COLO829 (cell line): Measurements from ENCODE around the gene ADPRM.
"Not testable (repeated sequence)": the region's sequence is repeated elsewhere in the genome, so short reads cannot be mapped to it uniquely, and the experiment has no call there.

Experiments used
- DNase-seq: peaks from one replicate; pipeline ENCODE4 v3.0.0; 2012; ENCODE audit warnings: low spot score

ADPRM gene

DNA sequence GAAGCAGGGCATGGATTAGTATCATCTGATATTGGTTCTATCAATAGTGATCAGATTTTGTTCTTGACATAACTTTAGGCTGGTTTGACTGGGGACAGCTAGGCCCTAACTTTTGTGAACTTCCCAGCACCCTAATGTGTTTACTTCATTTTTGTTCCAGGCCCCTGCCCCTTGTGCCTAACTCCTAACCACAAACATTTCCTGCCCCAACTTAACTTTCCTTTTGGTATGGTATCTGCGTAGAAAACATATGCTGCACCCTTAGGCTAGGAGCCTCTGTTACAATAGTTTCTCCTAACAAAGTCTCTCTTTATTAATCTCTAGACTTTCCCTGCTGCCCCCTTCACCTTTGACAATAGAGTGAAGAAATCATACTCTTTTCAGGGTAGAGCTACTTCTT lies 2.5 kb downstream of the ADPRM start:
- no peak for DNase-seq

GRCh38 chr17:10702574-10702973 lies 5.2 kb downstream of the ADPRM start:
- no peak for DNase-seq

DNA sequence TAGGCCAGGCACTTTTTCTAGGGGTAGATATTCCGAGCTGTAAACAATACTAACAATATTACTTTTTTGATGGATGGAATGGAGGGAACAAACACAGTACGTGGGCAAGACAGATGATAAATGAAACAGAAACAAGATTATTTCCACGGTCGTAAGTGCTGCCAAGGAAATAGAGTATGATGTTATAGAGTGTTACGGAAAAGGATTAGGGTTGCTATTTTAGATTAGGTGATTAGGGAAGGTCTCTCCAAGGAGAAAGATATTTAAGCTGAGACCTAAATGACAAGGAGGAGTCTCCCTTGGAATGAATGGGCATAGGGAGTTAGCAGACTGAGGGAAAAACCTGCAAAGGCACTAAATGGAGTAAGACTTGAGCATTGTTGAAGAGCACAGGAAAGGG lies 8.3 kb downstream of the ADPRM start:
- no peak for DNase-seq

GRCh38 chr17:10713318-10713717 lies 15.9 kb downstream of the ADPRM start:
- DNase-seq: no peak

DNA sequence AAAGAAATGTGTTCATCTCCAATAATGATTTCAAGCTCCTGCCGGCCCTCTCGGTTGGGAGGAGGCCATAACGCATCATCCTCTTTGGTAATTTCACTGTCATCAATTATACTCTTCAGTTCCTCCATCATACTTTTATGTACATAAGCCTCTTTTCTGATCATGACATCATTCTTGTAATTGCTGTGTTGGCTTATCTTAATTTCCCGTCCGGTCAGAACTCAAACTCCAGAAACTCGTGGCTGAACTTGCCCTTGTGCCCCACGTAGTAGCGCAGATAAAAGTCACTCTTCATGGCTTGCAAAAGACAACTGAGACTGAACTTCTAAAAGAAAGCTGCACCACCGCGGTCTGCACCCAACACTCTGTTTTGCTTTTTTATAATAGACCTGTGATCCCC lies 18.8 kb downstream of the ADPRM start:
- no peak for DNase-seq

DNA sequence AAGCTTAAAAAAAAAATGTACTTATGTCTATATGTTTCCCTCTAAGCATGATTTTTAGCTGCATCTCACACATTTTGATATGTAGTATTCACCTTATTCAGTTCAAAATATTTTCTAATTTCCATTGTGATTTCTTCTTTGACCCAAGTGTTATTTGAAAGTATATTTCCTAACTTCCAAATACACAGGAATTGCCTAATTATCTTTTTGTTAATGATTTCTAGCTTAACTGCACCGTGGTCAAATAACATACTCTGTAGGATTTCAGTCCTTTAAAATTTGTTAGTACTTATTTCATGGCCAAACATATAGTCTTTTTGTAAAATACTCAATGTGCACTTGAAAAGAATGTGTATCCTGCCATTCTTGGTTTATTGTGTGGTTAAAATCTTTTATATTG lies 21.2 kb downstream of the ADPRM start:
- no peak for DNase-seq

- no peak for DNase-seq
Measured at GRCh38 chr17:10724546-10725195, 27.3 kb downstream of the ADPRM start.

- no peak for DNase-seq
Measured at GRCh38 chr17:10725262-10725661, 27.9 kb downstream of the ADPRM start.

DNA sequence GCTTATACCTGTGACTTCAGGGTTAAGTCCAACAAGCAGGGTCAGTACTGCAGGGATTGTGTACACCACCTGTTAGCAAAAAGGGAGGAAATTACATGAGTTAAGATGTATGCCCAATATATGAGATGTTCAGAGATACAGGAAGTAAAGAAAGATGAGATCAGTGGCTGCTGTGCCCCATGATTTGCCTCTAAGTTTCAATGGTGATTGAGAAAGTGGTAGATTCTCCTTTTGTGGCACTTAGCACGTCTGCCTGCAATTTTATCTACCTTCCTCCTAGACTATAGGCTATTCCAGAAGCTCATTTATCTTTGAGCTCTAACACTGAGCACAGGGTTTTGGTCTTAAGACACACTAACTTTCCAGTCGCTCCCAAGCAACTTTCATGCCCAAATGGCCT lies 28.8 kb downstream of the ADPRM start:
- no peak for DNase-seq

DNA sequence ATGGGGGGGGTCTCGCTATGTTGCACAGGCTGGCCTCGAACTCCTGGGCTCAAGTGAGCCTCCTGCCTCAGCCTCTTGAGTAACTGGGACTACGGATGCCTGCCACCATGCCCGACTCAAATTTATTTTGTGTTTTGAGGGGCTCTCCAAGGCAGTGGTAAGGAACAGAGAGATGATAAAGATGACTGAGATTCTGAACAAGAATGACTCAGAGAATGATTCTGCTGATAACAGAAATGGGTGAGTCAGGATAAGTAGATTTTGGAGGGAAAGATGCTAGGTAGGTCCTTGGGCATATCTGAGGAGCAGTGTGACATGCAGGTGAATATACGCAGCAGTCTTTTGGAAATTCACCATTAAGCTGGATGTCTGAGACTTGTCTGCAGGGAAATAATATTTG lies 29.8 kb downstream of the ADPRM start:
- no peak for DNase-seq

DNA sequence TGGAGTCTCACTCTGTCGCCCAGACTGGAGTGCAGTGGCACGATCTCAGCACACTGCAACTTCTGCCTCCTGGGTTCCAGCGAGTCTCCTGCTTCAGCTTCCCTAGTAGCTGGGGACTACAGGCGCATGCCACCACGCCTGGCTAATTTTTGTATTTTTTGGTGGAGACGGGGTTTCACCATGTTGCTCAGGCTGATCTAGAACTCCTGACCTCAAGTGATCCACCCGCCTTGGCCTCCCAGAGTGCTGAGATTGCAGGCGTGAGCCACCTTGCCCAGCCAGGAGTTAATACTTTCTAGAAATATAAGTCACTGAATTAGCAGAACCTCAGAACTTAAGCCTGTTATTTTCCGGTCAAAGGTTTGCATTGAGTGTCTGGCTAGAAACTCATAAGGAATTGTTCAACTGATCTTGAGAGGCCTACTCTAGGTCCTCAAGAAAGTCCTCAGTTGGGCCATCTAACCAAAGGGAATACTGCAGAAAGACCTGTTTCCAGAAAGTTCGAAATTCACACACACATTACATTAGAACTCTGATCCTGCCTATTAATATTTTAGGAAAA lies 31.0 kb downstream of the ADPRM start:
- no peak for DNase-seq

DNA sequence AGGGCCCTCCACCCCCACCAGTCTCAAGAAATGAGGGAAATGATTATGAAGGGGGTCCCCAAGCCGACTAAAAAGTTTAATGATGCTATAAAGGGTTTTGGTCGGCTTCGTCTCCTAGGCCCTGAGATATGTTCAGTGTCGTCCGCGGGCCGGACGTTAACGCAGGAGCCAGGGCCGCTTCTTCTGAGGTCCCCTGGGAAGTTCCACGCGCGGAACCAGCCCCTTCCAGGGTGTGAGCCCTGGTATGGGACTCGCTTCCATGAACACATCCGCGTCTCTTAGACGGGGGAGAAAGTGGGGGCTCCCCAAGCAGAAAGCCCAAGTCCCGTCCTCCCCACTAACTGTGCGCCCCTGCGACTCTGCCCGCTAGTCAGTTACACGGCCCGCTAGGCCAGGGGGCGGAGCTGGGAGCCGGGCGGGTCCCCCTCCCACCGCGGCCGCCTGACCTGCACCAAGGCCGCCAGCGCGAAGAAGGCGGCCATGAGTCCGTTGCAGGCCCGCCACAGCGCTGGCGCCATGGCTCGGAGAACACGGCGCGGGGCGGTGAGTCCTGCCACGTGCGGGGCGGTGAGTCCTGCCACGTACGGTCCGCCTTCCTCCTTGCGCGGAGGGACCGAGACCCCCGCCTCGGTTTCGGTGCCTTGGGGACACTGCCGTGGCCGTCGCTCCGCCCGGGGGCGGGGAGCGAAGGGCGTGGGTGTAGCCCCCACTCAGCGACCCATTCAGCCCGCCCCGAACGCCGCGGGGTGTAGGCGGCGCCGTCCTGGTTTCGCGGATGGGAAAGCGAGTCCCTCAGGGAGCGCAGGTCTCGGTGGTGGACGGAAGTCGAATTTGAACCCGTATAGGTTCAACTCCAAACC lies 32.2 kb downstream of the ADPRM start, which contains the start of gene TMEM220:
TMEM220 (minus strand) TSS at position 690 of the 860 bp plus-strand sequence; CDS start at position 518, 172 bp downstream.
- DNase-seq: no peak

- DNase-seq: not testable (repeated sequence)
Measured at GRCh38 chr17:10730247-10730646, 32.9 kb downstream of the ADPRM start.

DNA sequence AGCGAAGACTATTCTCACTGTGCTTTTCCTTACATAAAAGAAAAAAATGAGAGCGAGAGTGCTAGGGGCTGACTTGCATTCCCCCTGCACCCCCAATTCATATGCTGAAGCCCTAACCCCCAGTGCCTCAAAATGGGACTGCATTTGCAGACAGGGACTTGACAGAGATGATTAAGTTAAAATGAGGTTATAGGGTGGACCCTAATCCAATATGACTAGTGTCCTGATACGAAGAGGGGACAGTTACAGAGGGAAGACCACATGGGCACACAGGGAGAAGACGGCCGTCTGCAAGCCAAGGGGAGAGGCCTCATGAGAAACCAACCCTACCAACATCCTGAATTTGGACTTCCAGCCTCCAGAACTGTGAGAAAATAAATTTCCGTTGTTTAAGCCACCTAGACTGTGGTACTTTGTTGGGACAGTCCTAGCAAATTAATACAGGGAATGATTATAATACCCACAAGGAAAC lies 34.0 kb downstream of the ADPRM start:
- DNase-seq: no peak

DNA sequence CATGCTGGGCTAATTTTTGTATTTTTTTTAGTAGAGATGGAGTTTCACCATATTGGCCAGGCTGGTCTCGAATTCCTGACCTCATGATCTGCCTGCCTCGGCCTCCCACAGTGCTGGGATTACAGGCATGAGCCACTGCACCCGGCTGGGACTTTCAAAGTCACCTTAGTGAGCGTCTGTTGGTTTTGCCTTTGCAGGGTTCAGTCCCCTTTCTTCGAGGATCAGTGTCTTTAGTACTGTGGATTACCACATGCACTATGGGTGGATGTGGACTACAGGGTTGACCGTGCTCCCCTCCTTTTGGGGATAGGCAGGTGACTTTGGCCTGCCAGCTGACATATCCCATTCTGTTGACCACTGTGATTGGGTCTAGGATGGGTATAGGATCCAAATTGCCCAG lies 34.7 kb downstream of the ADPRM start:
- not testable (repeated sequence) for DNase-seq

GRCh38 chr17:10733666-10734065 lies 36.3 kb downstream of the ADPRM start:
- no peak for DNase-seq

DNA sequence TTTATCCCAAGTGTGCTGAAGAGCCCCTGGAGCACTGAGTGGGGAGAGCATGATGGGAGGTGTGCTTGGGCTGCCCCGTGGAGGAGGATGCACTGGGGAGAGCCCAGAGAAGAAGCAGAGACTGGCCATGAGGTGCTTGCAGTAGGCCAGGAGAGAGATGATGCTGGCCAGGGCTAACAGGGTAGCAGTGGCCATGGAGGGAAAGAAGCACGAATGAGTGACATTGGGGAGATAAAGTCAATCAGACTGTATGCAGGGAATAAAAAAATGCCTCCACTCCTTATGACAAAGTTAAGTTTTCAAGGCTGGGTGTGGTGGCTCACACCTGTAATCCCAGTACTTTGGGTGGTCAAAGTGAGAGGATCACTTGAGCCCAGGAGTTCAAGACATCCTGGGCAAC lies 37.9 kb downstream of the ADPRM start:
- no peak for DNase-seq

GRCh38 chr17:10735821-10736220 lies 38.4 kb downstream of the ADPRM start:
- no peak for DNase-seq

DNA sequence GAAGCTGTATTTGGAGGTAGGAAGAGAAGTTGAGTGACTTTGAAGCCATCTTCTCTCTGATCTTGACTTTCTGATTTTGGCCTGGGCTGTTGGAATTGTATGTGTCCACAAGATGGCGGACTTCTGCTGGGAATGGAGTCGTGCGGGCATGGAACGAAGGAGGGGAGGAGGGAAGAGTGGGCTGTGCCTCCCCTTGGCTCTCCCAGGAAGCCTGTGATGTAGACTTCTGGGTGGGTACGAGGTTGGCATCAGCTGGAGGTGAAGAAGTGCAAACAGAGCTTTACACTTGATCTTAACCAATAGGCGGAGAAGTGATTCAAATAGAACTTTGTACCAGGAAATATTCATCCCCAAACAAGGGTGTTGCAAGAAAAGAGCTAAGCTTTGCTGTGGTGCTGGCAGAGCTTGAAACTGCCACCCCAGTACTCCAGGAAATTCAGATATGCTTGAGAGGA lies 39.8 kb downstream of the ADPRM start:
- DNase-seq: peak; percentile 61

GRCh38 chr17:10737736-10738135 lies 40.3 kb downstream of the ADPRM start:
- DNase-seq: no peak

GRCh38 chr17:10738521-10739258 lies 41.3 kb downstream of the ADPRM start:
- DNase-seq: no peak

DNA sequence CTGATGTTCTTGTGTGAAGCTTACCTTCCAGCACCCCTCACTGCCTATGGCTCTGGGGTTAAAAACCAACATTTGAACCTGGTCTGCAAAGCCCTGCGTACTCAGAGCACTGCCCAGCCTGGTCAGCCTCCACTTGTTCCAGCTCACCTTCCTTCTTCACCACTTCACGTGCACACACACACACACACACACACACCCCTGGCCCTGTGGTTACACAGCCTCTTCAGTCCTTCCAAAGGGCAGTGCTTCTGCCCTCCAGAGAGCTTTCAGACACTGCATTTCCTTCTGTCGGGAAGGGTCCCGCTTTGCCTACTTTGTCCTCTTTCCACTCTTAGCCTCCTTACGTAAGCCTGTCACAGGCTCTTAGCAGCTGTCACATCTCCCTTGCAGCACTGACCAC lies 42.0 kb downstream of the ADPRM start:
- no peak for DNase-seq
